Neutrophil (primary cell): ENCODE results near the gene LAMP5.

ENCODE experiments used
- H3K27ac ChIP-seq: fragments of 200-600 bp; sonication (generic); 2 replicates; pipeline ENCODE4 v1.5.1; 2016; ENCODE audit warnings: mild to moderate bottlenecking, moderate library complexity
- H3K27me3 ChIP-seq: fragments of 200-600 bp; sonication (generic); 2 replicates; pipeline ENCODE4 v1.6.0; 2016; ENCODE audit warnings: mild to moderate bottlenecking
- H3K36me3 ChIP-seq: fragments of 200-600 bp; sonication (generic); 2 replicates; pipeline ENCODE4 v1.5.1; 2017
- H3K4me1 ChIP-seq, 2 experiments: fragments of 200-600 bp in 1 of 2; sonication (generic) in 1 of 2; 1 replicate in 1 of 2; 2 replicates in 1 of 2; pipeline versions ENCODE4 v1.5.1 to v1.6.1; 2013 to 2016; ENCODE audit warnings: low read depth in 1 of 2, low read length in 1 of 2, mild to moderate bottlenecking in 1 of 2, moderate library complexity in 1 of 2; ENCODE audit not compliant: control insufficient read depth in 1 of 2, insufficient read depth in 1 of 2
- H3K4me3 ChIP-seq, 2 experiments: fragments of 200-600 bp in 1 of 2; sonication (generic) in 1 of 2; 1 replicate in 1 of 2; 2 replicates in 1 of 2; pipeline ENCODE4 v1.5.1; 2013 to 2016; ENCODE audit warnings: low read depth in 1 of 2, low read length in 1 of 2, mild to moderate bottlenecking in 1 of 2, moderate library complexity in 1 of 2
- H3K9me3 ChIP-seq: fragments of 200-600 bp; sonication (generic); 2 replicates; pipeline ENCODE4 v1.5.1; 2016
- CTCF ChIP-seq: fragments of 200-600 bp; sonication (generic); IDR thresholded peaks from 2 replicates; pipeline ENCODE4 v1.5.1; 2016; ENCODE audit warnings: antibody characterized with exemption

Gene LAMP5

GRCh38 chr20:9566977-9567376 lies 52.6 kb downstream of the LAMP5 start:
- Histone ChIP-seq H3K4me3 (no peak overlapping the region), H3K9me3 (no peaks in the 10 kb centered on the region), H3K27ac (no peak overlapping the region), H3K36me3 (no peaks in the 10 kb centered on the region), H3K27me3 (no peaks in the 10 kb centered on the region), H3K4me1 (no peaks in the 10 kb centered on the region)
- TF ChIP-seq CTCF, result no peak

GRCh38 chr20:9570612-9571011 lies 56.2 kb downstream of the LAMP5 start:
- Histone ChIP-seq H3K9me3 (no peaks in the 10 kb centered on the region), H3K4me1 (no peaks in the 10 kb centered on the region), H3K36me3 (no peaks in the 10 kb centered on the region), H3K4me3 (no peak overlapping the region), H3K27ac (no peak overlapping the region), H3K27me3 (peaks cover 22% of the 10 kb centered on the region)
- TF ChIP-seq CTCF, result no peak

- Histone ChIP-seq H3K27me3 (peaks cover 22% of the 10 kb centered on the region), H3K4me1 (no peaks in the 10 kb centered on the region), H3K9me3 (no peaks in the 10 kb centered on the region), H3K4me3 (no peak overlapping the region), H3K27ac (no peak overlapping the region), H3K36me3 (no peaks in the 10 kb centered on the region)
- no peak for TF ChIP-seq CTCF
Observed at GRCh38 chr20:9571783-9572182, 57.4 kb downstream of the LAMP5 start.

- no peaks in the 10 kb centered on the region for H3K9me3 ChIP-seq
- no peak overlapping the region for H3K27ac ChIP-seq
- no peak for TF ChIP-seq CTCF
- H3K36me3 ChIP-seq, result no peaks in the 10 kb centered on the region
- H3K4me3 ChIP-seq, result no peak overlapping the region
- H3K4me1 ChIP-seq, result no peaks in the 10 kb centered on the region
- peaks cover 22% of the 10 kb centered on the region for H3K27me3 ChIP-seq
Observed at GRCh38 chr20:9572670-9573069, 58.3 kb downstream of the LAMP5 start.

GRCh38 chr20:9573335-9574151 lies 59.2 kb downstream of the LAMP5 start:
- H3K4me3 ChIP-seq, result no peak overlapping the region
- no peaks in the 10 kb centered on the region for H3K9me3 ChIP-seq
- H3K27ac ChIP-seq, result no peak overlapping the region
- H3K36me3 ChIP-seq, result no peaks in the 10 kb centered on the region
- H3K27me3 ChIP-seq, result peaks cover 22% of the 10 kb centered on the region
- no peaks in the 10 kb centered on the region for H3K4me1 ChIP-seq
- no peak for TF ChIP-seq CTCF
